ENCODE data around the gene MCC.

MCC gene

DNA sequence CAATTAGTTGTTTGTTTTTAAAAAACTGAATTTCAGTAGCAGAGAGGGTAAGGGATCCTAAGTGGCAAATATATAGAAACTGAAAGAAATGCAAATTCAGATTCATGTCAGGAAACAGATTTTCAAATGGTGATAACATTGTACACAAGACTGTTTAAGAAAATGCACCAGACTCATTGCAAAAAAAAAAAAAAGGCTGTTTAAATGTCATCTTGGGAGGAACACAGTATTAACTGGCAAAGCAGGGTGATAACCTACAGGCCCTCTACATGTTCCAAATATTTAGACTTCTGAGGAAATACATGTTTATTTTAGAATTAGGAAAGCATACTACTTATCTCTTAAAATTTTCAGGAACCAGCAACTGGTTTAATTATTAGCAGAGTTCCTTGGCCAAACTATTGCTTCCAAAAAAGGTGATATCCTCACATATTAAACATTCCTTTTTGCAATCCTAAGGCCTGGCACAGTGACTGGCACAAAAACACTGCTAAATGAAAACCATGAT is 167.9 kb downstream of the MCC start:
- no peak overlapping the region for H3K27ac Mint-ChIP-seq (ENCODE audit: low read depth)
- no peaks in the 10 kb centered on the region for H3K27me3 Mint-ChIP-seq
- no peak overlapping the region for H3K4me3 Mint-ChIP-seq
- no peaks in the 10 kb centered on the region for H3K36me3 Mint-ChIP-seq (ENCODE audit: insufficient read depth)
- no peaks in the 10 kb centered on the region for H3K4me1 Mint-ChIP-seq
- DNase-seq (ENCODE audit: low spot score in 2 of 2) (no peak), ATAC-seq (replicated peaks; ENCODE audit: extremely low read depth, poor library complexity, severe bottlenecking) (no peak)
- H3K9me3 Mint-ChIP-seq: no peaks in the 10 kb centered on the region

DNA sequence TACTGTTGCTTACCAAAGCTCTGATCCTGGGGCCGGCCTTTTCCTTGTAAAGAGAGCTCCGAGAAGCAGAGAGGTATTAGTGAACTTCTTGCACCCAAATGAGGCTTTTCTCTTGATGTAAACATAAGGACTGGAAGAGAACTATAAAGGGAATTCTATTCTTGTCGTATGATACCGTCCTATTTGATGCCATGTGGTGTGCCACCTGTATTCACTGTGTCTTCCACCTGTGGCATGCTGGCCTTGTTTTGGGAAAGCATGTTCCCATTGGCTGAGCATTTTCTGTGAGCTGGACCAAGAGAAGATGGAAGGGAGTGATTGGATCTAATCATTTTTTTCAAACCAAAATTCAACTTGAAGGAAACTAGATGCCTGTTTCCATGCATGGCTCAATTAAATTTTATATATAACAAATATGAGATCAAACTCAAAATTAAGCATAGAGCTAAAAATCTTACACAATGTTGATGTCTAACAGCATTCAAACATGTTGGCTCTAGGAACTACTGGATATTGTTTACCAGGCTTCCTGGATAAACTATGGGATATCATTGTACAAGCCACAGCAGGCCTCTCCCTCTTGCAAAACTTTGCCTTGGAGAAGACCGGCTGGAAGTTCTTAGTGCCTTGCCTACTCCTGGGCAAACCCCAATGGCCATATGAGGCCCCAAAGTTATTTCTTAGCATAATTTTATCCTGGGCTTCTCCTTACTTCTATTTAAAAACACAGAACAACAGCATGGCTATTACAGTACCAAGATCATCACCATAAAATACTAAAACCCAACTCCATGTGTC is 168.8 kb downstream of the MCC start:
- ATAC-seq (replicated peaks; ENCODE audit: extremely low read depth, poor library complexity, severe bottlenecking) (no peak), DNase-seq (ENCODE audit: low spot score in 2 of 2) (no peak)
- Mint-ChIP-seq H3K4me3 (no peak overlapping the region), H3K36me3 (ENCODE audit: insufficient read depth) (no peaks in the 10 kb centered on the region), H3K4me1 (no peaks in the 10 kb centered on the region), H3K27me3 (no peaks in the 10 kb centered on the region), H3K27ac (ENCODE audit: low read depth) (no peak overlapping the region), H3K9me3 (no peaks in the 10 kb centered on the region)

- H3K9me3 Mint-ChIP-seq: no peaks in the 10 kb centered on the region
- DNase-seq (ENCODE audit: low spot score in 2 of 2) (no peak), ATAC-seq (replicated peaks; ENCODE audit: extremely low read depth, poor library complexity, severe bottlenecking) (no peak)
- no peaks in the 10 kb centered on the region for H3K4me1 Mint-ChIP-seq
- no peaks in the 10 kb centered on the region for H3K36me3 Mint-ChIP-seq (ENCODE audit: insufficient read depth)
- H3K4me3 Mint-ChIP-seq: no peak overlapping the region
- H3K27ac Mint-ChIP-seq (ENCODE audit: low read depth): no peak overlapping the region
- H3K27me3 Mint-ChIP-seq: no peaks in the 10 kb centered on the region
Measured at GRCh38 chr5:113317636-113318035, 170.6 kb downstream of the MCC start.

DNA sequence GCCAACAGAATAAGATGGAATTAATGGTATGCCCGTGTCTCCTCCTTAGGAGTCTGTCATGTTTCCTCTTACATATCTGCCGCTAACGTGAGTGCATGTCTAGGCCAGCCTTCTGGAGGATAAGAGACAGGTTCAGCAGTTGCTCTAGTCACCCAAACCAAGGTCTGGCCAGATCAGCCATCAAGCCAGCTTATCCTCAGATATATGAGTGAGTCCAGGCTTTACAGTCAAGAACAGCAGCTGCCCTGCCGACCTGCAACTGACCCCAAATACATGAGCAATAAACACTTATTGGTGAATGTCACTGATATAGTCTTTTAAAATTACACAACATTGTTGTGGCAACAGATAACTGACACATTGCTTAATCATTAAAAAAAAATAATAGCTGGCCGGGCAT is 177.0 kb downstream of the MCC start:
- H3K27ac Mint-ChIP-seq (ENCODE audit: low read depth): no peak overlapping the region
- no peak overlapping the region for H3K4me3 Mint-ChIP-seq
- no peaks in the 10 kb centered on the region for H3K9me3 Mint-ChIP-seq
- H3K4me1 Mint-ChIP-seq: no peaks in the 10 kb centered on the region
- no peaks in the 10 kb centered on the region for H3K36me3 Mint-ChIP-seq (ENCODE audit: insufficient read depth)
- H3K27me3 Mint-ChIP-seq: peaks cover 31% of the 10 kb centered on the region
- ATAC-seq (replicated peaks; ENCODE audit: extremely low read depth, poor library complexity, severe bottlenecking) (no peak), DNase-seq (ENCODE audit: low spot score in 2 of 2) (no peak)

GRCh38 chr5:113302120-113302519 is 186.1 kb downstream of the MCC start:
- no peak for ATAC-seq (replicated peaks; ENCODE audit: extremely low read depth, poor library complexity, severe bottlenecking)
- Mint-ChIP-seq H3K4me1 (no peaks in the 10 kb centered on the region), H3K36me3 (ENCODE audit: insufficient read depth) (no peaks in the 10 kb centered on the region), H3K4me3 (no peak overlapping the region), H3K27ac (ENCODE audit: low read depth) (no peak overlapping the region), H3K27me3 (peaks cover 46% of the 10 kb centered on the region), H3K9me3 (no peaks in the 10 kb centered on the region)
- DNase-seq (ENCODE audit: low spot score in 2 of 2): no peak

GRCh38 chr5:113299591-113299990 is 188.7 kb downstream of the MCC start:
- no peak overlapping the region for H3K4me3 Mint-ChIP-seq
- H3K36me3 Mint-ChIP-seq (ENCODE audit: insufficient read depth): peaks cover 2% of the 10 kb centered on the region
- no peaks in the 10 kb centered on the region for H3K9me3 Mint-ChIP-seq
- H3K27ac Mint-ChIP-seq (ENCODE audit: low read depth): no peak overlapping the region
- ATAC-seq (replicated peaks; ENCODE audit: extremely low read depth, poor library complexity, severe bottlenecking) (no peak), DNase-seq (ENCODE audit: low spot score in 2 of 2) (no peak)
- peaks cover 50% of the 10 kb centered on the region for H3K27me3 Mint-ChIP-seq
- peaks cover 6% of the 10 kb centered on the region for H3K4me1 Mint-ChIP-seq

- no peak overlapping the region for H3K4me3 Mint-ChIP-seq
- H3K27me3 Mint-ChIP-seq: peaks cover 42% of the 10 kb centered on the region
- H3K9me3 Mint-ChIP-seq: no peaks in the 10 kb centered on the region
- ATAC-seq (replicated peaks; ENCODE audit: extremely low read depth, poor library complexity, severe bottlenecking): no peak
- peaks cover 16% of the 10 kb centered on the region for H3K4me1 Mint-ChIP-seq
- H3K27ac Mint-ChIP-seq (ENCODE audit: low read depth): no peak overlapping the region
- H3K36me3 Mint-ChIP-seq (ENCODE audit: insufficient read depth): peaks cover 3% of the 10 kb centered on the region
- no peak for DNase-seq (ENCODE audit: low spot score in 2 of 2)
Measured at GRCh38 chr5:113296676-113297075, 191.6 kb downstream of the MCC start.

- H3K36me3 Mint-ChIP-seq (ENCODE audit: insufficient read depth): peaks cover 3% of the 10 kb centered on the region
- DNase-seq (ENCODE audit: low spot score in 2 of 2): no peak
- H3K4me1 Mint-ChIP-seq: peaks cover 16% of the 10 kb centered on the region
- ATAC-seq (replicated peaks; ENCODE audit: extremely low read depth, poor library complexity, severe bottlenecking): no peak
- H3K4me3 Mint-ChIP-seq: peak overlapping the region; percentile 86
- peaks cover 51% of the 10 kb centered on the region for H3K27me3 Mint-ChIP-seq
- H3K9me3 Mint-ChIP-seq: no peaks in the 10 kb centered on the region
- H3K27ac Mint-ChIP-seq (ENCODE audit: low read depth): no peak overlapping the region
Measured at GRCh38 chr5:113295111-113295539, 193.1 kb downstream of the MCC start.

GRCh38 chr5:113294311-113295110 is 193.7 kb downstream of the MCC start:
- Mint-ChIP-seq H3K4me3 (peak overlapping the region; percentile 86), H3K4me1 (peaks cover 16% of the 10 kb centered on the region), H3K36me3 (ENCODE audit: insufficient read depth) (peaks cover 3% of the 10 kb centered on the region), H3K27ac (ENCODE audit: low read depth) (no peak overlapping the region), H3K9me3 (no peaks in the 10 kb centered on the region), H3K27me3 (peaks cover 51% of the 10 kb centered on the region)
- DNase-seq (ENCODE audit: low spot score in 2 of 2): peak; percentile 40 to 44
- peak; percentile 77 for ATAC-seq (replicated peaks; ENCODE audit: extremely low read depth, poor library complexity, severe bottlenecking)

- H3K27ac Mint-ChIP-seq (ENCODE audit: low read depth): no peak overlapping the region
- peaks cover 51% of the 10 kb centered on the region for H3K27me3 Mint-ChIP-seq
- H3K4me1 Mint-ChIP-seq: peaks cover 16% of the 10 kb centered on the region
- DNase-seq (ENCODE audit: low spot score in 2 of 2) (no peak), ATAC-seq (replicated peaks; ENCODE audit: extremely low read depth, poor library complexity, severe bottlenecking) (peak; percentile 34)
- peak overlapping the region; percentile 86 for H3K4me3 Mint-ChIP-seq
- H3K9me3 Mint-ChIP-seq: no peaks in the 10 kb centered on the region
- H3K36me3 Mint-ChIP-seq (ENCODE audit: insufficient read depth): peaks cover 3% of the 10 kb centered on the region
Measured at GRCh38 chr5:113293975-113294310, 194.3 kb downstream of the MCC start.

DNA sequence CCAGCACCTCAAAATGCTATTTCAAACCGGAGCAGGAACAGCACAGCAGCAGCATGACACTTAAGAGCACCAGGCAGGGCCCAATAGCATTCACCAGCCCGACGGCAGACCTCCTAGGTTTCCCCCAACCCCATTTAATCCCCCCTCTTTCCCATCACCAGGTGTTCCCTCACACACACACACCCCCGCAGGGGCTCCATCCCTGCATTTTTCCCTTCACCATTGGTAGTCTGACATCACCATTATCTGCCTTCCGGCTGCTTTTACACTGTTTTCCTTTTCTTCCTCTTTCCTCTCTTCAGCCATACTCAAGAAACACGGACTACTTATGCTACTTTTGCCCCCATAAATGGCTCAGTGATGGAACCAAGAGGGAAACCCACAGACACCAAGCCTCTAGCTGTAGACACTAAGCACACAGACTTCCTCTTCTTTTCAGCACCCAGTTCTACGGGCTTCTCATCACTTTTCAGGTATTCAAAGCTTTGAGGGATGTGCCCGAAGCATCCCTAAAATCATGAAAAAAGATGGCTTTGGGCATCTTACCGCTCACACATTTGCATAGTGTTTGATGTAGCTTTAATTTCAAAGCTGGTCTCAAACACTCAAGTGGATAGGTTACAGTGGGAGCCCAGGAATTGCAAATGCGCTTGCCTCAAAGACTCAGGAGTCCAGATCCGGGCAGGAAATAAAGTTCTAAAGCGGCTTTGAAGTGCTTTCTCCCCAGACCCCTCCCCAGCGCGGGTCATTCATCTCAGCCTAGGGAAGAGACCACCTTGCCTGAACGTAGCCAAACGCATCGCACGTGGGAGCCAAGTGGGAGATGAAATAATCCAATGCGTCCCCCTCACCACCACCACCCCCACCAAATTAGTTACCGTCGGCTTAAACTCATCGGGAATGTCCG is 194.9 kb downstream of the MCC start:
- H3K4me3 Mint-ChIP-seq: peak overlapping the region; percentile 86
- DNase-seq (ENCODE audit: low spot score in 2 of 2) (no peak), ATAC-seq (replicated peaks; ENCODE audit: extremely low read depth, poor library complexity, severe bottlenecking) (no peak)
- peaks cover 56% of the 10 kb centered on the region for H3K27me3 Mint-ChIP-seq
- no peak overlapping the region for H3K27ac Mint-ChIP-seq (ENCODE audit: low read depth)
- H3K9me3 Mint-ChIP-seq: no peaks in the 10 kb centered on the region
- peaks cover 3% of the 10 kb centered on the region for H3K36me3 Mint-ChIP-seq (ENCODE audit: insufficient read depth)
- H3K4me1 Mint-ChIP-seq: peaks cover 16% of the 10 kb centered on the region

- Mint-ChIP-seq H3K27me3 (peaks cover 57% of the 10 kb centered on the region), H3K36me3 (ENCODE audit: insufficient read depth) (peaks cover 3% of the 10 kb centered on the region), H3K9me3 (no peaks in the 10 kb centered on the region), H3K4me3 (peak overlapping the region; percentile 86), H3K4me1 (peaks cover 16% of the 10 kb centered on the region), H3K27ac (ENCODE audit: low read depth) (no peak overlapping the region)
- ATAC-seq (replicated peaks; ENCODE audit: extremely low read depth, poor library complexity, severe bottlenecking): no peak
- DNase-seq (ENCODE audit: low spot score in 2 of 2): no peak
Measured at GRCh38 chr5:113292462-113292861, 195.8 kb downstream of the MCC start.

Measured in central memory CD8-positive, alpha-beta T cell (primary cell).